K562 (cell line): ENCODE data around the gene SCFD2. TPM values are rescaled to one million over a fixed set of nuclear protein-coding genes. Genes with fewer than 3 reads are reported as not detected.
A peak's percentile ranks its signal among the peaks of the same experiment; 100 is the strongest.

Experiments used
- ASH1L ChIP-seq: fragments of 450-650 bp; IDR thresholded peaks from 2 replicates; pipeline ENCODE4 v1.6.1; 2018; ENCODE audit warnings: borderline replicate concordance, mild to moderate bottlenecking, low read depth; ENCODE audit not compliant: partially characterized antibody
- ATF1 ChIP-seq, 2 experiments: fragments of 450-650 bp in 1 of 2; IDR thresholded peaks; 2 replicates each; pipeline ENCODE4 v1.6.1; 2016; ENCODE audit warnings: missing compliant biosample characterization in 1 of 2, missing genetic modification characterization in 1 of 2
- BRF1 ChIP-seq: IDR thresholded peaks from 3 replicates; pipeline ENCODE4 v1.6.1; 2011; ENCODE audit warnings: borderline replicate concordance, mild to moderate bottlenecking; ENCODE audit not compliant: insufficient read length; ENCODE audit errors: extremely low read depth
- CREM ChIP-seq: IDR thresholded peaks from 2 replicates; pipeline ENCODE4 v1.6.1; 2014; ENCODE audit warnings: antibody characterized with exemption, low read depth
- HCFC1 ChIP-seq: IDR thresholded peaks from 2 replicates; pipeline ENCODE4 v1.6.1; 2012; ENCODE audit warnings: low read depth, low read length, improper control_type of control experiment
- KDM5B ChIP-seq: fragments of 200-600 bp; sonication (generic); IDR thresholded peaks from 2 replicates; pipeline ENCODE4 v1.6.1; 2012; ENCODE audit warnings: low read depth, mild to moderate bottlenecking, moderate library complexity, low read length, control low read depth, inconsistent platforms; ENCODE audit not compliant: insufficient replicate concordance
- MAX ChIP-seq: sonication (generic); formaldehyde crosslinking; IDR thresholded peaks from 2 replicates; pipeline ENCODE4 v1.9.0; 2022; ENCODE audit warnings: mild to moderate bottlenecking, missing genetic modification reagents
- MLX ChIP-seq, 2 experiments: fragments of 450-650 bp in 1 of 2; sonication (generic) in 1 of 2; formaldehyde crosslinking; conservative IDR thresholded peaks; 2 replicates each; pipeline versions ENCODE4 v1.4.0 to v1.8.1; 2020 to 2022; ENCODE audit warnings: mild to moderate bottlenecking in 1 of 2, missing genetic modification reagents in 1 of 2
- NBN ChIP-seq: fragments of 450-650 bp; IDR thresholded peaks from 2 replicates; pipeline ENCODE4 v1.6.1; 2016; ENCODE audit warnings: low read depth, mild to moderate bottlenecking
- NCOR1 ChIP-seq: fragments of 450-650 bp; IDR thresholded peaks from 2 replicates; pipeline ENCODE4 v1.6.1; 2016; ENCODE audit warnings: mild to moderate bottlenecking, moderate library complexity
- PRMT5 ChIP-seq: sonication (generic); formaldehyde crosslinking; IDR thresholded peaks from 2 replicates; pipeline ENCODE4 v1.5.0; 2020; ENCODE audit warnings: missing genetic modification reagents
- PYGO2 ChIP-seq: fragments of 450-650 bp; IDR thresholded peaks from 2 replicates; pipeline ENCODE4 v1.6.1; 2016; ENCODE audit warnings: mild to moderate bottlenecking, missing genetic modification characterization, moderate library complexity, missing compliant biosample characterization
- RB1 ChIP-seq: fragments of 450-650 bp; IDR thresholded peaks from 2 replicates; pipeline ENCODE4 v1.6.1; 2017; ENCODE audit warnings: low read depth, mild to moderate bottlenecking
- RFX7 ChIP-seq: fragments of 250-450 bp; sonication (Bioruptor Pico); IDR thresholded peaks from 2 replicates; pipeline ENCODE4 v1.5.1; 2021; ENCODE audit warnings: mild to moderate bottlenecking
- SNIP1 ChIP-seq: fragments of 450-650 bp; IDR thresholded peaks from 2 replicates; pipeline ENCODE4 v1.7.1; 2017; ENCODE audit warnings: low read depth, mild to moderate bottlenecking
- ZNF561 ChIP-seq: fragments of 450-650 bp; formaldehyde crosslinking; conservative IDR thresholded peaks from 2 replicates; pipeline ENCODE4 v1.4.0; 2020; ENCODE audit warnings: mild to moderate bottlenecking, moderate library complexity
- polyA plus RNA-seq, 8 experiments: library from polyadenylated mRNA; depleted of rRNA in 4 of 8; stranded (reverse) in 5 of 8; unstranded in 3 of 8; fragments of >200 nt; fragmentation: Nextera tagmentation in 2 of 8; fragmentation: Illumina TruSeq in 1 of 8; extraction: Ambion mirVana in 2 of 8; extraction: Trizol in 1 of 8; gene quantifications; 2 replicates each; pipeline versions ENCODE4 v1.2.1 to v1.2.3, GENCODE V29; 2011 to 2014; ENCODE audit warnings: inconsistent platforms in 1 of 8, missing spikeins in 1 of 8
- total RNA-seq, 7 experiments: library from RNA; depleted of rRNA in 6 of 7; stranded (reverse); fragments of >200 nt in 6 of 7; fragmentation: Illumina TruSeq in 2 of 7; extraction: Trizol in 2 of 7; gene quantifications; 2 replicates each; pipeline versions ENCODE4 v1.2.1 to v1.2.3, GENCODE V29; 2011 to 2021; ENCODE audit warnings: low replicate concordance in 1 of 7
- TF ChIP-seq, protein P1 (sequence below): fragments of 450-650 bp; conservative IDR thresholded peaks from 2 replicates; pipeline ENCODE4 v1.6.1; 2016; ENCODE audit warnings: missing genetic modification characterization, low read depth, mild to moderate bottlenecking, control low read depth, missing compliant biosample characterization
- TF ChIP-seq, protein P2 (sequence below): fragments of 450-650 bp; IDR thresholded peaks from 2 replicates; pipeline ENCODE4 v1.6.1; 2016; ENCODE audit warnings: borderline replicate concordance
- TF ChIP-seq, protein P3 (sequence below): fragments of 450-650 bp; IDR thresholded peaks from 2 replicates; pipeline ENCODE4 v1.6.1; 2016; ENCODE audit warnings: missing biosample characterization, missing genetic modification characterization

Gene SCFD2
- total and polyA plus RNA-seq, 9 of the 15 experiments (the other 6 are each of a cell fraction or from before 2014, with no cell fraction given) = 5.7 to 30.3 (median 22.8) TPM

- TF ChIP-seq, protein P1, sequence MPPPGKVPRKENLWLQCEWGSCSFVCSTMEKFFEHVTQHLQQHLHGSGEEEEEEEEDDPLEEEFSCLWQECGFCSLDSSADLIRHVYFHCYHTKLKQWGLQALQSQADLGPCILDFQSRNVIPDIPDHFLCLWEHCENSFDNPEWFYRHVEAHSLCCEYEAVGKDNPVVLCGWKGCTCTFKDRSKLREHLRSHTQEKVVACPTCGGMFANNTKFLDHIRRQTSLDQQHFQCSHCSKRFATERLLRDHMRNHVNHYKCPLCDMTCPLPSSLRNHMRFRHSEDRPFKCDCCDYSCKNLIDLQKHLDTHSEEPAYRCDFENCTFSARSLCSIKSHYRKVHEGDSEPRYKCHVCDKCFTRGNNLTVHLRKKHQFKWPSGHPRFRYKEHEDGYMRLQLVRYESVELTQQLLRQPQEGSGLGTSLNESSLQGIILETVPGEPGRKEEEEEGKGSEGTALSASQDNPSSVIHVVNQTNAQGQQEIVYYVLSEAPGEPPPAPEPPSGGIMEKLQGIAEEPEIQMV (tag) = no peak
- TF ChIP-seq CREM = peak; percentile 52
- TF ChIP-seq, protein P2, sequence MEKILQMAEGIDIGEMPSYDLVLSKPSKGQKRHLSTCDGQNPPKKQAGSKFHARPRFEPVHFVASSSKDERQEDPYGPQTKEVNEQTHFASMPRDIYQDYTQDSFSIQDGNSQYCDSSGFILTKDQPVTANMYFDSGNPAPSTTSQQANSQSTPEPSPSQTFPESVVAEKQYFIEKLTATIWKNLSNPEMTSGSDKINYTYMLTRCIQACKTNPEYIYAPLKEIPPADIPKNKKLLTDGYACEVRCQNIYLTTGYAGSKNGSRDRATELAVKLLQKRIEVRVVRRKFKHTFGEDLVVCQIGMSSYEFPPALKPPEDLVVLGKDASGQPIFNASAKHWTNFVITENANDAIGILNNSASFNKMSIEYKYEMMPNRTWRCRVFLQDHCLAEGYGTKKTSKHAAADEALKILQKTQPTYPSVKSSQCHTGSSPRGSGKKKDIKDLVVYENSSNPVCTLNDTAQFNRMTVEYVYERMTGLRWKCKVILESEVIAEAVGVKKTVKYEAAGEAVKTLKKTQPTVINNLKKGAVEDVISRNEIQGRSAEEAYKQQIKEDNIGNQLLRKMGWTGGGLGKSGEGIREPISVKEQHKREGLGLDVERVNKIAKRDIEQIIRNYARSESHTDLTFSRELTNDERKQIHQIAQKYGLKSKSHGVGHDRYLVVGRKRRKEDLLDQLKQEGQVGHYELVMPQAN = 0 out of 2 replicates have a peak, but pooled peaks have one; percentile 35
- peak; percentile 77; the same call in 1 of the 2 replicates for TF ChIP-seq MAX
- TF ChIP-seq ZNF561 (CRISPR knock-in tag) = no peak
- TF ChIP-seq SNIP1 = no peak
- TF ChIP-seq NBN = no peak
- 0 out of 2 replicates have a peak, but pooled peaks have one; percentile 2 for TF ChIP-seq HCFC1
- TF ChIP-seq RB1 = peak; percentile 14; the same call in 1 of the 2 replicates
- TF ChIP-seq PYGO2 = no peak
- no peak for TF ChIP-seq RFX7
- peak; percentile 86 for TF ChIP-seq KDM5B
- TF ChIP-seq ASH1L = no peak
- TF ChIP-seq, protein P3, sequence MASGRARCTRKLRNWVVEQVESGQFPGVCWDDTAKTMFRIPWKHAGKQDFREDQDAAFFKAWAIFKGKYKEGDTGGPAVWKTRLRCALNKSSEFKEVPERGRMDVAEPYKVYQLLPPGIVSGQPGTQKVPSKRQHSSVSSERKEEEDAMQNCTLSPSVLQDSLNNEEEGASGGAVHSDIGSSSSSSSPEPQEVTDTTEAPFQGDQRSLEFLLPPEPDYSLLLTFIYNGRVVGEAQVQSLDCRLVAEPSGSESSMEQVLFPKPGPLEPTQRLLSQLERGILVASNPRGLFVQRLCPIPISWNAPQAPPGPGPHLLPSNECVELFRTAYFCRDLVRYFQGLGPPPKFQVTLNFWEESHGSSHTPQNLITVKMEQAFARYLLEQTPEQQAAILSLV (tag) = no peak
- no peak for TF ChIP-seq PRMT5 (CRISPR knock-in tag)
- TF ChIP-seq ATF1 (CRISPR knock-in tag; IDR thresholded peaks at IDR 0.05) = no peak
- TF ChIP-seq ATF1 (tag; IDR thresholded peaks at IDR 0.05) = peak; percentile 66
- no peak for TF ChIP-seq NCOR1
- TF ChIP-seq MLX (CRISPR knock-in tag; conservative IDR thresholded peaks at IDR 0.05) = no peak
- no peak for TF ChIP-seq BRF1
Observed at GRCh38 chr4:53377319-53378170, 11.7 kb upstream of the SCFD2 start, which contains the start of gene FIP1L1 (continued).
